Liver (tissue), 9 donors: ENCODE measurements around the gene ANKMY2. TPM values are rescaled to one million over a fixed set of nuclear protein-coding genes. Genes with fewer than 3 reads are reported as not detected.

Source experiments
- DNase-seq: peaks from one replicate; pipeline ENCODE4 v3.0.0-alpha.2; 2017; ENCODE audit warnings: low spot score
- H3K27ac ChIP-seq, 2 donors: one replicate each; pipeline ENCODE4 v1.7.0; 2013; ENCODE audit warnings: inconsistent platforms in 2 of 2, low read length in 2 of 2, control low read depth in 1 of 2, low read depth in 1 of 2, mild to moderate bottlenecking in 1 of 2
- H3K27me3 ChIP-seq, 4 donors: one replicate each; pipeline versions ENCODE4 v1.6.1 to v1.7.0; 2013; ENCODE audit warnings: low read length in 3 of 4, inconsistent platforms in 1 of 4, mild to moderate bottlenecking in 1 of 4, moderate library complexity in 1 of 4; ENCODE audit not compliant: control insufficient read depth in 4 of 4, insufficient read depth in 4 of 4
- H3K36me3 ChIP-seq, 4 donors: one replicate each; pipeline versions ENCODE4 v1.6.1 to v1.7.0; 2013; ENCODE audit warnings: low read length in 3 of 4, mild to moderate bottlenecking in 3 of 4, low read depth in 1 of 4, moderate library complexity in 1 of 4; ENCODE audit not compliant: control insufficient read depth in 4 of 4, insufficient read depth in 3 of 4
- H3K4me1 ChIP-seq, 4 donors: one replicate each; pipeline versions ENCODE4 v1.6.1 to v1.7.0; 2013; ENCODE audit warnings: low read length in 3 of 4, mild to moderate bottlenecking in 3 of 4, moderate library complexity in 1 of 4; ENCODE audit not compliant: control insufficient read depth in 4 of 4, insufficient read depth in 4 of 4
- H3K4me3 ChIP-seq, 3 donors: one replicate each; pipeline versions ENCODE4 v1.6.1 to v1.7.0; 2013; ENCODE audit warnings: low read length in 3 of 3, control low read depth in 1 of 3, low read depth in 1 of 3, mild to moderate bottlenecking in 1 of 3
- H3K9ac ChIP-seq, 2 donors: one replicate each; pipeline ENCODE4 v1.7.0; 2013; ENCODE audit warnings: low read length in 2 of 2, mild to moderate bottlenecking in 2 of 2, moderate library complexity in 2 of 2, control low read depth in 1 of 2, low read depth in 1 of 2
- H3K9me3 ChIP-seq, 4 donors: one replicate each; pipeline versions ENCODE4 v1.6.1 to v1.7.0; 2013; ENCODE audit warnings: low read length in 3 of 4; ENCODE audit not compliant: control insufficient read depth in 4 of 4
- EGR1 ChIP-seq, 2 donors: IDR thresholded peaks; 2 replicates each; pipeline ENCODE4 v1.6.1; 2016 to 2018; ENCODE audit warnings: antibody characterized with exemption in 2 of 2, low read depth in 2 of 2
- FOXA1 ChIP-seq: IDR thresholded peaks from 2 replicates; pipeline ENCODE4 v1.6.1; 2016; ENCODE audit warnings: antibody characterized with exemption
- GABPA ChIP-seq, 2 donors: IDR thresholded peaks in 1 of 2; conservative IDR thresholded peaks in 1 of 2; 2 replicates each; pipeline ENCODE4 v1.6.1; 2016; ENCODE audit warnings: antibody characterized with exemption in 2 of 2, mild to moderate bottlenecking in 1 of 2, moderate library complexity in 1 of 2
- HNF4G ChIP-seq: IDR thresholded peaks from 2 replicates; pipeline ENCODE4 v1.6.1; 2016; ENCODE audit warnings: antibody characterized with exemption
- JUND ChIP-seq, 2 donors: IDR thresholded peaks; 2 replicates each; pipeline ENCODE4 v1.6.1; 2016; ENCODE audit warnings: antibody characterized with exemption in 2 of 2
- RAD21 ChIP-seq, 2 donors: IDR thresholded peaks; 2 replicates each; pipeline ENCODE4 v1.6.1; 2016; ENCODE audit warnings: antibody characterized with exemption in 2 of 2, mild to moderate bottlenecking in 2 of 2
- SP1 ChIP-seq: IDR thresholded peaks from 2 replicates; pipeline ENCODE4 v1.6.1; 2018; ENCODE audit warnings: antibody characterized with exemption, mild to moderate bottlenecking
- YY1 ChIP-seq: IDR thresholded peaks from 2 replicates; pipeline ENCODE4 v1.6.1; 2016; ENCODE audit warnings: antibody characterized with exemption, mild to moderate bottlenecking
- WGBS: extraction: QIAGEN DNeasy Blood & Tissue Kit; methylation state at CpG from one replicate; pipeline ENCODE4 v1.1.7; 2013; 5-methylcytosine and 5-hydroxymethylcytosine counted together
- polyA plus RNA-seq, 2 donors: library from polyadenylated mRNA; stranded (reverse) in 1 of 2; unstranded in 1 of 2; fragments of 200-250 nt in 1 of 2; fragments of >200 nt in 1 of 2; fragmentation: Nextera tagmentation in 1 of 2; extraction: Ambion mirVana in 1 of 2; gene quantifications; one replicate each; pipeline versions ENCODE4 v1.2.1 to v1.2.3, GENCODE V29; 2013 to 2015
- total RNA-seq, 2 donors: library from RNA; depleted of rRNA; stranded (reverse); fragments of >200 nt; gene quantifications; one replicate each; pipeline ENCODE4 v1.2.3, GENCODE V29; 2014
- TF ChIP-seq, protein P1 (sequence below): fragments of 150-350 bp; IDR thresholded peaks from 2 replicates; pipeline ENCODE4 v1.5.1; 2017; ENCODE audit warnings: improper control_type of control experiment, low read depth, low read length; ENCODE audit not compliant: missing input control
- TF ChIP-seq, protein P2 (sequence below): IDR thresholded peaks from 2 replicates; pipeline ENCODE4 v1.6.1; 2016; ENCODE audit warnings: antibody characterized with exemption, mild to moderate bottlenecking
- TF ChIP-seq, protein P3 (sequence below): IDR thresholded peaks from 2 replicates; pipeline ENCODE4 v1.6.1; 2016; ENCODE audit warnings: antibody characterized with exemption
- TF ChIP-seq, protein P4 (sequence below): IDR thresholded peaks from 2 replicates; pipeline ENCODE4 v1.6.1; 2016; ENCODE audit warnings: antibody characterized with exemption
- donor health status: healthy.
- donor health status: healthy.
- donor health status: healthy.
- donor health status: healthy.
- donor health status: healthy.

ANKMY2 gene
- total and polyA plus RNA-seq, 4 donors, result 2.7 to 11.4 (median 5.4) TPM

DNA sequence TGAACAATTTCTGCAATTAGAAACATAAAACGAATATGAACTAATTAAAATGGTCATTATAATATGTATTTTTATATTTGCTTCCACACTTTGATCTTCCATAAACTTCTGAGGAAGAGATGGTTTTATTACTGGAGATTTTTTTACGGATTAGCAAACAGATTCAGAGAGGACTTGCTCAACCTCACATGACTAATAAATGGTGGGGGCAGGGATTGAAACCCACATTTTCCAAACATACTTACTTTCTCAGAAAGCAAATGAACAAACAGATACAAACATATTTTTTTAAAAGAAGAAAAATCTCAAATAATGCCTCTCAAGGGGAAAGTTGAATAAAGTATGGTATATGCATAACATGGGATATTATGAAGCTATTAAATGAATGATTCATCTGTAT lies 18.3 kb downstream of the ANKMY2 start:
- DNase-seq, result no peak
- TF ChIP-seq, protein P1, sequence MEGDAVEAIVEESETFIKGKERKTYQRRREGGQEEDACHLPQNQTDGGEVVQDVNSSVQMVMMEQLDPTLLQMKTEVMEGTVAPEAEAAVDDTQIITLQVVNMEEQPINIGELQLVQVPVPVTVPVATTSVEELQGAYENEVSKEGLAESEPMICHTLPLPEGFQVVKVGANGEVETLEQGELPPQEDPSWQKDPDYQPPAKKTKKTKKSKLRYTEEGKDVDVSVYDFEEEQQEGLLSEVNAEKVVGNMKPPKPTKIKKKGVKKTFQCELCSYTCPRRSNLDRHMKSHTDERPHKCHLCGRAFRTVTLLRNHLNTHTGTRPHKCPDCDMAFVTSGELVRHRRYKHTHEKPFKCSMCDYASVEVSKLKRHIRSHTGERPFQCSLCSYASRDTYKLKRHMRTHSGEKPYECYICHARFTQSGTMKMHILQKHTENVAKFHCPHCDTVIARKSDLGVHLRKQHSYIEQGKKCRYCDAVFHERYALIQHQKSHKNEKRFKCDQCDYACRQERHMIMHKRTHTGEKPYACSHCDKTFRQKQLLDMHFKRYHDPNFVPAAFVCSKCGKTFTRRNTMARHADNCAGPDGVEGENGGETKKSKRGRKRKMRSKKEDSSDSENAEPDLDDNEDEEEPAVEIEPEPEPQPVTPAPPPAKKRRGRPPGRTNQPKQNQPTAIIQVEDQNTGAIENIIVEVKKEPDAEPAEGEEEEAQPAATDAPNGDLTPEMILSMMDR, result no peak
- no peak for TF ChIP-seq GABPA (IDR thresholded peaks at IDR 0.05 in 1 of 2, conservative IDR thresholded peaks at IDR 0.05 in 1 of 2)
- no peak for TF ChIP-seq HNF4G
- TF ChIP-seq, protein P2, sequence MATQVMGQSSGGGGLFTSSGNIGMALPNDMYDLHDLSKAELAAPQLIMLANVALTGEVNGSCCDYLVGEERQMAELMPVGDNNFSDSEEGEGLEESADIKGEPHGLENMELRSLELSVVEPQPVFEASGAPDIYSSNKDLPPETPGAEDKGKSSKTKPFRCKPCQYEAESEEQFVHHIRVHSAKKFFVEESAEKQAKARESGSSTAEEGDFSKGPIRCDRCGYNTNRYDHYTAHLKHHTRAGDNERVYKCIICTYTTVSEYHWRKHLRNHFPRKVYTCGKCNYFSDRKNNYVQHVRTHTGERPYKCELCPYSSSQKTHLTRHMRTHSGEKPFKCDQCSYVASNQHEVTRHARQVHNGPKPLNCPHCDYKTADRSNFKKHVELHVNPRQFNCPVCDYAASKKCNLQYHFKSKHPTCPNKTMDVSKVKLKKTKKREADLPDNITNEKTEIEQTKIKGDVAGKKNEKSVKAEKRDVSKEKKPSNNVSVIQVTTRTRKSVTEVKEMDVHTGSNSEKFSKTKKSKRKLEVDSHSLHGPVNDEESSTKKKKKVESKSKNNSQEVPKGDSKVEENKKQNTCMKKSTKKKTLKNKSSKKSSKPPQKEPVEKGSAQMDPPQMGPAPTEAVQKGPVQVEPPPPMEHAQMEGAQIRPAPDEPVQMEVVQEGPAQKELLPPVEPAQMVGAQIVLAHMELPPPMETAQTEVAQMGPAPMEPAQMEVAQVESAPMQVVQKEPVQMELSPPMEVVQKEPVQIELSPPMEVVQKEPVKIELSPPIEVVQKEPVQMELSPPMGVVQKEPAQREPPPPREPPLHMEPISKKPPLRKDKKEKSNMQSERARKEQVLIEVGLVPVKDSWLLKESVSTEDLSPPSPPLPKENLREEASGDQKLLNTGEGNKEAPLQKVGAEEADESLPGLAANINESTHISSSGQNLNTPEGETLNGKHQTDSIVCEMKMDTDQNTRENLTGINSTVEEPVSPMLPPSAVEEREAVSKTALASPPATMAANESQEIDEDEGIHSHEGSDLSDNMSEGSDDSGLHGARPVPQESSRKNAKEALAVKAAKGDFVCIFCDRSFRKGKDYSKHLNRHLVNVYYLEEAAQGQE, result no peak
- Histone ChIP-seq H3K9me3 (no peaks in the 10 kb centered on the region), H3K27me3 (no peaks in the 10 kb centered on the region), H3K36me3 (peaks cover 1 to 26% (median 8%) of the 10 kb centered on the region in 4 donors), H3K4me3 (no peak overlapping the region), H3K27ac (no peak overlapping the region), H3K9ac (no peak overlapping the region), H3K4me1 (no peaks in the 10 kb centered on the region)
- WGBS, result 79% methylated on average over 2 of the region's 2 CpGs

DNA sequence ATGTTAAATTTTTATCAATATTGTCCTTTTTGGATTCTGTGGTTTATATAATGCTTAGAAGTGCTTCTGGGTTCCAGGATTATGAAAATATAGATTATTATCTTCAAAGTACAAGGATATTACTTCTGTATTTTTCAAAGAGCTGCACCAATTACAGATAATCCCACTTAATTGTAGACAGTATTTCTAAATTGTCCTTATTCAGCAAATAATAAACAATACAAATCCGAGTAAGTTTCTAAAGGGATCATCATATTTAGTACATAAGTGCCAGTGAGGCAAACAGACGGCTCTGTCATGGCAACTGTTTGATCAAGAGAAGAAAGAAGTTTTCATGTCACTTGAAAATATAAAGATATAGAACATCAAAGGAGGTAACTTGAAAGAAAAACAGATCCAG lies 19.2 kb downstream of the ANKMY2 start:
- no peak for TF ChIP-seq FOXA1
- TF ChIP-seq EGR1 (IDR thresholded peaks at IDR 0.05; ENCODE audit: low read depth in 2 of 2), result no peak
- TF ChIP-seq YY1, result no peak
- no peak for TF ChIP-seq HNF4G
- no peak for TF ChIP-seq JUND (IDR thresholded peaks at IDR 0.05)
- TF ChIP-seq, protein P3, sequence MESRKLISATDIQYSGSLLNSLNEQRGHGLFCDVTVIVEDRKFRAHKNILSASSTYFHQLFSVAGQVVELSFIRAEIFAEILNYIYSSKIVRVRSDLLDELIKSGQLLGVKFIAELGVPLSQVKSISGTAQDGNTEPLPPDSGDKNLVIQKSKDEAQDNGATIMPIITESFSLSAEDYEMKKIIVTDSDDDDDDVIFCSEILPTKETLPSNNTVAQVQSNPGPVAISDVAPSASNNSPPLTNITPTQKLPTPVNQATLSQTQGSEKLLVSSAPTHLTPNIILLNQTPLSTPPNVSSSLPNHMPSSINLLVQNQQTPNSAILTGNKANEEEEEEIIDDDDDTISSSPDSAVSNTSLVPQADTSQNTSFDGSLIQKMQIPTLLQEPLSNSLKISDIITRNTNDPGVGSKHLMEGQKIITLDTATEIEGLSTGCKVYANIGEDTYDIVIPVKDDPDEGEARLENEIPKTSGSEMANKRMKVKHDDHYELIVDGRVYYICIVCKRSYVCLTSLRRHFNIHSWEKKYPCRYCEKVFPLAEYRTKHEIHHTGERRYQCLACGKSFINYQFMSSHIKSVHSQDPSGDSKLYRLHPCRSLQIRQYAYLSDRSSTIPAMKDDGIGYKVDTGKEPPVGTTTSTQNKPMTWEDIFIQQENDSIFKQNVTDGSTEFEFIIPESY, result no peak
- TF ChIP-seq, protein P1, result no peak
- TF ChIP-seq, protein P4, sequence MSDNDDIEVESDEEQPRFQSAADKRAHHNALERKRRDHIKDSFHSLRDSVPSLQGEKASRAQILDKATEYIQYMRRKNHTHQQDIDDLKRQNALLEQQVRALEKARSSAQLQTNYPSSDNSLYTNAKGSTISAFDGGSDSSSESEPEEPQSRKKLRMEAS, result no peak
- TF ChIP-seq SP1, result no peak
- no peak for TF ChIP-seq RAD21 (IDR thresholded peaks at IDR 0.05)
- Histone ChIP-seq H3K4me3 (no peak overlapping the region), H3K9me3 (no peaks in the 10 kb centered on the region), H3K4me1 (no peaks in the 10 kb centered on the region), H3K27ac (no peak overlapping the region), H3K27me3 (no peaks in the 10 kb centered on the region), H3K9ac (no peak overlapping the region), H3K36me3 (peaks cover 1 to 26% (median 8%) of the 10 kb centered on the region in 4 donors)
- DNase-seq, result no peak
- 95% methylated on average over 2 of the region's 2 CpGs for WGBS
